C4-2B (cell line): ENCODE measurements around the gene CTNNBIP1.

Source experiments
- H3K27ac ChIP-seq: fragments of 450-650 bp; 2 replicates; pipeline ENCODE4 v1.5.1; 2017
- CTCF ChIP-seq: fragments of 450-650 bp; conservative IDR thresholded peaks from 2 replicates; pipeline ENCODE4 v1.5.1; 2017; ENCODE audit warnings: mild to moderate bottlenecking
- ZFX ChIP-seq: fragments of 450-650 bp; IDR thresholded peaks from 2 replicates; pipeline ENCODE4 v1.6.1; 2017

Gene CTNNBIP1

GRCh38 chr1:9905010-9905409 is 5.1 kb downstream of the CTNNBIP1 start:
- H3K27ac ChIP-seq = no peak overlapping the region
- TF ChIP-seq CTCF (no peak), ZFX (no peak)

DNA sequence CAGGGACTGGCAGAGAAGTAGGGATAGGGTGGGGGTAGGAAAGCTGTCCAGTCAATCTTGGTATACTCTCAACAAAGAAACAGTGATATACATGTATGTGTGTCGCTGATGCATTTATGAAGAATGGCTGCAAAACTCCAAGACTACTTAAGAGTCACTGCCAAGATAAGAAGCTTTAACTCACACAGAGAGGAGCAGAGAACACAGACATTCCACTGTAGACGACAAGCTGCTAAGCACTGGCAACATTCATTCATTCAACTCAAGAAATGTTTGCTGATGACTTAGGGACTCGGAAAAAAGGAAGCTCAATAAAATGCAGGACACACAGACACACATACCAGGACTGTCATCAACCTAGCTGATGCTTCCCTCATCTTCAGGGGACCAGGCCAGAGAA is 5.5 kb downstream of the CTNNBIP1 start:
- TF ChIP-seq CTCF = no peak
- no peak for TF ChIP-seq ZFX
- no peak overlapping the region for H3K27ac ChIP-seq

- TF ChIP-seq ZFX (no peak), CTCF (no peak)
- no peak overlapping the region for H3K27ac ChIP-seq
These were observed 6.1 kb downstream of the CTNNBIP1 start for GRCh38 chr1:9903801-9904527.

DNA sequence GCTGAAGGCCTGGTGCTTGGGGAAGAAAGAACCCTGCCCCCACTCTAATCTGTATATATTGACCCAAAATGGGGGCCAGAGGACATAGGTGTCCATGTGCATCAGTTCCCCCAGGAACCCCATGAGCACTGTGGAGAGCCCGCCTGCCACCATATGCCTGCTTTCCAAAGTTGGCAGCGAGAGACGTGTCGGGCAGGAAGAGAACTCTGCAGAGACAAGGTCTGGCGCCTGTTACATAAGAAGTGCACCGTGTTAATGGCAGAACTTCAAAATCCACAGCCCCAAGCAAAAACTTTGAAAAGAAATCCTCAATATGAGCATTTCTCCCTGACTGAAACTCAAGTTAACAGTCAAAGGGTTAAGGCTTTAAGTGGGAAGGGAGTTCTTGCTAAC is 8.0 kb downstream of the CTNNBIP1 start:
- peak overlapping the region; percentile 69 for H3K27ac ChIP-seq
- TF ChIP-seq ZFX (no peak), CTCF (no peak)

DNA sequence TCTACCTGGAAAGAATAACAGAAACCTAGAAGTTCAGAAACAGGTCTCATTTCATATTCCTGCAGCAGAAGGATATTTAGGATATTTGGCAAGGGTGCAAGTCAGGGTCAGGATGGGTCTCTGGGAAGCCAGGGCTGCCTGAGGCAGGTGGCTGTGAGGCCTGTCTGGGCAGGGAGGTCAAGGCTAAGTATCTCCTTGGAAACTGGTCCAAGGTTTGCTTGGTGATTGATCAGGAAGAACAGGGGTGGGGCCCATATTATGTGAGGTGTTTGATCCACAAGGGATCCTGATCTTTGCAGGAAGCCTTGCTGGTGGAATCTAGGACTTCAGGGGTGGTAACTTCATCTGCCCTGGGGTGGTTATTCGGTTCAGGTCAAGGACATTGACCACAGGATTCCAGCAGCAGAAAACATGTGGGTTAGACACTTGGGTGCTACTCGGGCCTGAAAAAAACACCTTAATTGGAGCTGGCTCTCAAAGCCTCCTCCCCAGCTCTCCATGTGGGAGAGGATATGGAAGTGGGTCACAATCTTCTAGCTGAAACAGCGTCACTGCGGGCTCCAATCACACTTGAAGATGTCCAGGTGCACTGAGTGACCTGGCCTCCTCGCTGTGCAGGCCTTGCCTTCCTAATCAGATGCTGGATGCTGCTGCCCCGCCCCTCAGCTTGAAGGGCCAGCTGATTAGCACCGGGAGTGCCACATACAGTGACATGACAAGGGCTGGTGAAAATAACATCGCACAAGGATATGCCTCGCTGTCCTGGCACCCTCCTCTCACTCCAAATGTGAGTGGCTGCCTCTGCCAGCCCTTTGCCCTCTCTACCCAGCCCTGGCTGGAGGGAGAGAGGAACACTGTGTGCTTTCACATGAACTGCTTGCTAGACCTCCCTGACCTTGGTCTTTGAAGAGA is 8.7 kb downstream of the CTNNBIP1 start:
- TF ChIP-seq ZFX (no peak), CTCF (no peak)
- peak overlapping the region; percentile 69 for H3K27ac ChIP-seq

GRCh38 chr1:9900142-9901043 is 9.7 kb downstream of the CTNNBIP1 start:
- peak overlapping the region; percentile 69 for H3K27ac ChIP-seq
- TF ChIP-seq CTCF (no peak), ZFX (no peak)
